ENCODE measurements around the gene PTPN5.

DNA sequence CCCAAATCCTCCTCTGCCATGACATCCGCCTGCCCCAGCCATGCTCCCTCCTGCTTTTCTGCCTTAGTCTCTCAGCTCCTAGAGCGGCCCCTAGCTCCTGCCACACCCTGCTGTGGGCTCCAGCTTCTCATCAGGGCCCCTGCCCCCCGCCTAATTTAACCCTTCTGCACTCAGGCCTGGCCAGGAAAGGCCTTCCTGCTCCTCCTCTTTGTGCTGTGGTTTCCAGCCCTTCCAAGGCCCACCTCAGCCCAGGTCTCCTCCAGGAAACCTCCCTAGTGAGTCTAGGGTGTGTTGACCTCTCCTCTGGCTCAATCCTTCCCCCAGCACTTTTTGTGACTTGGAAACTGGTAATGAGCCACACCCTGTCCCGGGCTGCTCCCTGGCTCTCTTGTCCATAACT is 11.3 kb downstream of the PTPN5 start:
- TF ChIP-seq TAF1 (conservative IDR thresholded peaks at IDR 0.05) (no peak), JUND (IDR thresholded peaks at IDR 0.05) (no peak), YY1 (IDR thresholded peaks at IDR 0.05) (no peak), SP1 (IDR thresholded peaks at IDR 0.05) (no peak)
- TF ChIP-seq, protein P1, sequence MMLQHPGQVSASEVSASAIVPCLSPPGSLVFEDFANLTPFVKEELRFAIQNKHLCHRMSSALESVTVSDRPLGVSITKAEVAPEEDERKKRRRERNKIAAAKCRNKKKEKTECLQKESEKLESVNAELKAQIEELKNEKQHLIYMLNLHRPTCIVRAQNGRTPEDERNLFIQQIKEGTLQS (IDR thresholded peaks at IDR 0.05): no peak
- TF ChIP-seq, protein P2, sequence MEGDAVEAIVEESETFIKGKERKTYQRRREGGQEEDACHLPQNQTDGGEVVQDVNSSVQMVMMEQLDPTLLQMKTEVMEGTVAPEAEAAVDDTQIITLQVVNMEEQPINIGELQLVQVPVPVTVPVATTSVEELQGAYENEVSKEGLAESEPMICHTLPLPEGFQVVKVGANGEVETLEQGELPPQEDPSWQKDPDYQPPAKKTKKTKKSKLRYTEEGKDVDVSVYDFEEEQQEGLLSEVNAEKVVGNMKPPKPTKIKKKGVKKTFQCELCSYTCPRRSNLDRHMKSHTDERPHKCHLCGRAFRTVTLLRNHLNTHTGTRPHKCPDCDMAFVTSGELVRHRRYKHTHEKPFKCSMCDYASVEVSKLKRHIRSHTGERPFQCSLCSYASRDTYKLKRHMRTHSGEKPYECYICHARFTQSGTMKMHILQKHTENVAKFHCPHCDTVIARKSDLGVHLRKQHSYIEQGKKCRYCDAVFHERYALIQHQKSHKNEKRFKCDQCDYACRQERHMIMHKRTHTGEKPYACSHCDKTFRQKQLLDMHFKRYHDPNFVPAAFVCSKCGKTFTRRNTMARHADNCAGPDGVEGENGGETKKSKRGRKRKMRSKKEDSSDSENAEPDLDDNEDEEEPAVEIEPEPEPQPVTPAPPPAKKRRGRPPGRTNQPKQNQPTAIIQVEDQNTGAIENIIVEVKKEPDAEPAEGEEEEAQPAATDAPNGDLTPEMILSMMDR (IDR thresholded peaks at IDR 0.05; ENCODE audit: low read depth, low read length, missing input control): no peak
- TF ChIP-seq, protein P3, sequence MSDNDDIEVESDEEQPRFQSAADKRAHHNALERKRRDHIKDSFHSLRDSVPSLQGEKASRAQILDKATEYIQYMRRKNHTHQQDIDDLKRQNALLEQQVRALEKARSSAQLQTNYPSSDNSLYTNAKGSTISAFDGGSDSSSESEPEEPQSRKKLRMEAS (IDR thresholded peaks at IDR 0.05): no peak
- TF ChIP-seq, protein P4, sequence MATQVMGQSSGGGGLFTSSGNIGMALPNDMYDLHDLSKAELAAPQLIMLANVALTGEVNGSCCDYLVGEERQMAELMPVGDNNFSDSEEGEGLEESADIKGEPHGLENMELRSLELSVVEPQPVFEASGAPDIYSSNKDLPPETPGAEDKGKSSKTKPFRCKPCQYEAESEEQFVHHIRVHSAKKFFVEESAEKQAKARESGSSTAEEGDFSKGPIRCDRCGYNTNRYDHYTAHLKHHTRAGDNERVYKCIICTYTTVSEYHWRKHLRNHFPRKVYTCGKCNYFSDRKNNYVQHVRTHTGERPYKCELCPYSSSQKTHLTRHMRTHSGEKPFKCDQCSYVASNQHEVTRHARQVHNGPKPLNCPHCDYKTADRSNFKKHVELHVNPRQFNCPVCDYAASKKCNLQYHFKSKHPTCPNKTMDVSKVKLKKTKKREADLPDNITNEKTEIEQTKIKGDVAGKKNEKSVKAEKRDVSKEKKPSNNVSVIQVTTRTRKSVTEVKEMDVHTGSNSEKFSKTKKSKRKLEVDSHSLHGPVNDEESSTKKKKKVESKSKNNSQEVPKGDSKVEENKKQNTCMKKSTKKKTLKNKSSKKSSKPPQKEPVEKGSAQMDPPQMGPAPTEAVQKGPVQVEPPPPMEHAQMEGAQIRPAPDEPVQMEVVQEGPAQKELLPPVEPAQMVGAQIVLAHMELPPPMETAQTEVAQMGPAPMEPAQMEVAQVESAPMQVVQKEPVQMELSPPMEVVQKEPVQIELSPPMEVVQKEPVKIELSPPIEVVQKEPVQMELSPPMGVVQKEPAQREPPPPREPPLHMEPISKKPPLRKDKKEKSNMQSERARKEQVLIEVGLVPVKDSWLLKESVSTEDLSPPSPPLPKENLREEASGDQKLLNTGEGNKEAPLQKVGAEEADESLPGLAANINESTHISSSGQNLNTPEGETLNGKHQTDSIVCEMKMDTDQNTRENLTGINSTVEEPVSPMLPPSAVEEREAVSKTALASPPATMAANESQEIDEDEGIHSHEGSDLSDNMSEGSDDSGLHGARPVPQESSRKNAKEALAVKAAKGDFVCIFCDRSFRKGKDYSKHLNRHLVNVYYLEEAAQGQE (IDR thresholded peaks at IDR 0.05): no peak
